Measurements from ENCODE around the gene ADRA2C. TPM values are rescaled to one million over a fixed set of nuclear protein-coding genes. Genes with fewer than 3 reads are reported as not detected.

The ADRA2C gene
- total RNA-seq, 1 experiment from 2014 or later, result not detected

DNA sequence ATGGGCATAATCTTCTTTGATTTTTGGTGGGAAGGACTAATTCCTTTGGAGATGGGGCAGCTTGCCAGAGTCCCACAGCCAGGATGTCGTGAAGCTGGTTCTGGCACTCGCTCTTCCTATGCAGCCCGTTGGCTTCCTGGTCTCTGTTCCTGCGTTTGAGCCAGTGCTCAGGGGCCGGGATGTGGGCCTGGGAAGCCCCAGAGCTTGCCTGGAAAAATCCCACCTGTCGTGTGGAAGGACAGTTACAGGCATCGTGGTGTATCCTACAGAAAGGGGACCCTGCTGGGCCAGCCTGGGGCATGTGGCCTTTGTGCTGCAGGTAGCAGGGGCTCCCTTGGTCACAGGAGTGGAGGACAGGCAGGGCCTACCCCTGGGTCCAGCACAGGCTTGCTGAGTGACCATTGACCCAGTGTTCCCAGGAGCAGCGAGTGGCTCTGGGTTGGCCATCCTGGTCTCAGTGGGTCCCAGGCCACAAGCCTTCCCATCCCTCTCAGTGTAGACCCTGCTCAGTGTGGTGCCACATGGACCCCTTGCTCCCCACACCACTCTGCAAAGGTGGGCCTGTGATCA lies 50.2 kb downstream of the ADRA2C start:
- peaks cover 59% of the 10 kb centered on the region for H3K27me3 ChIP-seq (ENCODE audit: insufficient read depth, low read depth)
- no peaks in the 10 kb centered on the region for H3F3A ChIP-seq (ENCODE audit: insufficient read depth, low read depth)
- TF ChIP-seq, protein P1, sequence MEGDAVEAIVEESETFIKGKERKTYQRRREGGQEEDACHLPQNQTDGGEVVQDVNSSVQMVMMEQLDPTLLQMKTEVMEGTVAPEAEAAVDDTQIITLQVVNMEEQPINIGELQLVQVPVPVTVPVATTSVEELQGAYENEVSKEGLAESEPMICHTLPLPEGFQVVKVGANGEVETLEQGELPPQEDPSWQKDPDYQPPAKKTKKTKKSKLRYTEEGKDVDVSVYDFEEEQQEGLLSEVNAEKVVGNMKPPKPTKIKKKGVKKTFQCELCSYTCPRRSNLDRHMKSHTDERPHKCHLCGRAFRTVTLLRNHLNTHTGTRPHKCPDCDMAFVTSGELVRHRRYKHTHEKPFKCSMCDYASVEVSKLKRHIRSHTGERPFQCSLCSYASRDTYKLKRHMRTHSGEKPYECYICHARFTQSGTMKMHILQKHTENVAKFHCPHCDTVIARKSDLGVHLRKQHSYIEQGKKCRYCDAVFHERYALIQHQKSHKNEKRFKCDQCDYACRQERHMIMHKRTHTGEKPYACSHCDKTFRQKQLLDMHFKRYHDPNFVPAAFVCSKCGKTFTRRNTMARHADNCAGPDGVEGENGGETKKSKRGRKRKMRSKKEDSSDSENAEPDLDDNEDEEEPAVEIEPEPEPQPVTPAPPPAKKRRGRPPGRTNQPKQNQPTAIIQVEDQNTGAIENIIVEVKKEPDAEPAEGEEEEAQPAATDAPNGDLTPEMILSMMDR (conservative IDR thresholded peaks at IDR 0.05), result no peak
- no peak for TF ChIP-seq EZH2 (IDR thresholded peaks at IDR 0.05; ENCODE audit: low read depth)
- H3K9me2 ChIP-seq (ENCODE audit: insufficient read depth), result no peaks in the 10 kb centered on the region
- no peaks in the 10 kb centered on the region for H3K79me2 ChIP-seq (ENCODE audit: low read depth)
- no peak overlapping the region for H3K4me2 ChIP-seq
- H2AFZ ChIP-seq, result no peak overlapping the region
- no peak overlapping the region for H3K4me3 ChIP-seq
- no TSS peak for BruUV-seq (replicated peaks)
- no peaks in the 10 kb centered on the region for H4K20me1 ChIP-seq (ENCODE audit: insufficient read depth)
- no peak for DNase-seq
- H3K27ac ChIP-seq, result no peak overlapping the region
- H3K4me1 ChIP-seq (replicated peaks; ENCODE audit: insufficient read depth), result no peaks in the 10 kb centered on the region
- POLR2A ChIA-PET (ENCODE audit: unreplicated experiment), result no interaction called here
- intact Hi-C loops (cut with micrococcal nuclease; ENCODE audit: unreplicated experiment), result no loop called here
- no peaks in the 10 kb centered on the region for H3K36me3 ChIP-seq (ENCODE audit: low read depth)
- no peaks in the 10 kb centered on the region for H3K9me3 ChIP-seq (ENCODE audit: insufficient read depth, low read depth)
- CTCF ChIA-PET, result no interaction called here

- Histone ChIP-seq H3K4me3 (no peak overlapping the region), H3K4me1 (replicated peaks; ENCODE audit: insufficient read depth) (no peaks in the 10 kb centered on the region), H3K79me2 (ENCODE audit: low read depth) (no peaks in the 10 kb centered on the region), H3K36me3 (ENCODE audit: low read depth) (no peaks in the 10 kb centered on the region), H3F3A (ENCODE audit: insufficient read depth, low read depth) (no peaks in the 10 kb centered on the region), H3K9me2 (ENCODE audit: insufficient read depth) (no peaks in the 10 kb centered on the region), H3K4me2 (no peak overlapping the region), H3K9me3 (ENCODE audit: insufficient read depth, low read depth) (no peaks in the 10 kb centered on the region), H4K20me1 (ENCODE audit: insufficient read depth) (no peaks in the 10 kb centered on the region), H3K27me3 (ENCODE audit: insufficient read depth, low read depth) (peaks cover 63% of the 10 kb centered on the region), H2AFZ (no peak overlapping the region), H3K27ac (no peak overlapping the region)
- ChIA-PET CTCF (no interaction called here), POLR2A (ENCODE audit: unreplicated experiment) (no interaction called here)
- TF ChIP-seq, protein P1 (conservative IDR thresholded peaks at IDR 0.05), result no peak
- TF ChIP-seq EZH2 (IDR thresholded peaks at IDR 0.05; ENCODE audit: low read depth), result no peak
- intact Hi-C loops (cut with micrococcal nuclease; ENCODE audit: unreplicated experiment), result no loop called here
- DNase-seq, result no peak
- no TSS peak for BruUV-seq (replicated peaks)
Observed at GRCh38 chr4:3816983-3817960, 51.1 kb downstream of the ADRA2C start.

Other genes with a start within 250 kb of the ADRA2C start
- 126 and 149 TPM in 2 replicates for gene LRPAP1, start 234.0 kb upstream of the ADRA2C start, total RNA-seq (2021)